Neural progenitor cell (in vitro differentiated cells): ENCODE results near the gene SIGLEC9. TPM values are rescaled to one million over a fixed set of nuclear protein-coding genes. Genes with fewer than 3 reads are reported as not detected.

Experiments
- DNase-seq: peaks from one replicate; pipeline ENCODE4 v3.0.0-alpha.2; 2016; ENCODE audit warnings: low spot score
- H2AFZ ChIP-seq: fragments of 200-600 bp; sonication (generic); replicated peaks from 2 replicates; pipeline ENCODE4 v1.6.1; 2016; ENCODE audit warnings: antibody characterized with exemption
- H3F3A ChIP-seq: fragments of 200-600 bp; sonication (generic); 2 replicates; pipeline ENCODE4 v1.6.1; 2016; ENCODE audit warnings: antibody characterized with exemption, low read depth
- H3K27ac ChIP-seq: fragments of 200-600 bp; sonication (generic); 2 replicates; pipeline ENCODE4 v1.5.1; 2016; ENCODE audit warnings: mild to moderate bottlenecking
- H3K27me3 ChIP-seq: fragments of 200-600 bp; sonication (generic); 2 replicates; pipeline ENCODE4 v1.6.1; 2016; ENCODE audit warnings: mild to moderate bottlenecking, moderate library complexity
- H3K36me3 ChIP-seq: fragments of 200-600 bp; sonication (generic); 2 replicates; pipeline ENCODE4 v1.5.1; 2016
- H3K4me1 ChIP-seq: fragments of 200-600 bp; sonication (generic); 2 replicates; pipeline ENCODE4 v1.6.1; 2016; ENCODE audit warnings: mixed run types
- H3K4me2 ChIP-seq: fragments of 200-600 bp; sonication (generic); 2 replicates; pipeline ENCODE4 v1.6.1; 2016
- H3K4me3 ChIP-seq: fragments of 200-600 bp; sonication (generic); 2 replicates; pipeline ENCODE4 v1.5.1; 2016
- H3K79me2 ChIP-seq: fragments of 200-600 bp; sonication (generic); 2 replicates; pipeline ENCODE4 v1.6.1; 2016; ENCODE audit warnings: low read depth
- H3K9ac ChIP-seq: fragments of 200-600 bp; sonication (generic); 2 replicates; pipeline ENCODE4 v1.6.1; 2016
- H3K9me3 ChIP-seq: fragments of 200-600 bp; sonication (generic); 2 replicates; pipeline ENCODE4 v1.5.1; 2016; ENCODE audit warnings: low read depth
- H4K20me1 ChIP-seq: fragments of 200-600 bp; sonication (generic); 2 replicates; pipeline ENCODE4 v1.6.1; 2016; ENCODE audit warnings: low read depth
- H3K27ac Mint-ChIP-seq: 3 replicates; pipeline ENCODE4 v1.8.0; 2021; ENCODE audit warnings: mixed read lengths
- H3K27me3 Mint-ChIP-seq: 2 replicates; pipeline ENCODE4 v1.8.0; 2022; ENCODE audit warnings: low read depth, mild to moderate bottlenecking, inconsistent platforms, moderate library complexity, mixed read lengths; ENCODE audit not compliant: insufficient read depth
- H3K36me3 Mint-ChIP-seq: 3 replicates; pipeline ENCODE4 v1.8.0; 2021; ENCODE audit warnings: mixed read lengths
- H3K4me1 Mint-ChIP-seq: 3 replicates; pipeline ENCODE4 v1.8.0; 2021; ENCODE audit warnings: mixed read lengths
- H3K4me3 Mint-ChIP-seq: 3 replicates; pipeline ENCODE4 v1.8.0; 2021; ENCODE audit warnings: mild to moderate bottlenecking, moderate library complexity, mixed read lengths
- H3K9me3 Mint-ChIP-seq: 3 replicates; pipeline ENCODE4 v1.8.0; 2020; ENCODE audit warnings: mixed read lengths
- CTCF ChIP-seq: fragments of 200-600 bp; sonication (generic); IDR thresholded peaks from 2 replicates; pipeline ENCODE4 v1.5.1; 2017; ENCODE audit warnings: antibody characterized with exemption, mild to moderate bottlenecking
- EZH2 ChIP-seq: fragments of 200-600 bp; sonication (generic); IDR thresholded peaks from 2 replicates; pipeline ENCODE4 v1.6.1; 2017; ENCODE audit warnings: antibody characterized with exemption, mild to moderate bottlenecking, moderate library complexity
- EZH2phosphoT487 ChIP-seq: fragments of 200-600 bp; sonication (generic); IDR thresholded peaks from 2 replicates; pipeline ENCODE4 v1.6.1; 2017; ENCODE audit warnings: antibody characterized with exemption
- total RNA-seq: library from RNA; depleted of rRNA; stranded (reverse); fragments of >200 nt; gene quantifications from 2 replicates; pipeline ENCODE4 v1.2.3, GENCODE V29; 2015; ENCODE audit warnings: low replicate concordance

SIGLEC9 gene
- total RNA-seq, 1 donor from 2014 or later, result not detected

GRCh38 chr19:51144482-51145045, 19.9 kb downstream of the SIGLEC9 start:
- H4K20me1 ChIP-seq, result no peaks in the 10 kb centered on the region
- no peak overlapping the region for H3K4me3 Mint-ChIP-seq
- H3K4me1 Mint-ChIP-seq, result peaks cover 18% of the 10 kb centered on the region

GRCh38 chr19:51145916-51146493, 21.3 kb downstream of the SIGLEC9 start:
- H2AFZ ChIP-seq, result no peak overlapping the region
- no peak overlapping the region for H3K4me3 Mint-ChIP-seq
- no peaks in the 10 kb centered on the region for H3K9me3 Mint-ChIP-seq
- H3K36me3 Mint-ChIP-seq, result no peaks in the 10 kb centered on the region
- H3K4me2 ChIP-seq, result no peak overlapping the region
- no peak for DNase-seq
- no peaks in the 10 kb centered on the region for H3K36me3 ChIP-seq
- H4K20me1 ChIP-seq, result no peaks in the 10 kb centered on the region
- no peaks in the 10 kb centered on the region for H3K27me3 ChIP-seq
- no peaks in the 10 kb centered on the region for H3K4me1 ChIP-seq
- H3K79me2 ChIP-seq, result no peaks in the 10 kb centered on the region
- H3K9me3 ChIP-seq, result no peaks in the 10 kb centered on the region
- no peaks in the 10 kb centered on the region for H3F3A ChIP-seq
- H3K9ac ChIP-seq, result no peak overlapping the region
- TF ChIP-seq EZH2phosphoT487 (no peak), EZH2 (no peak), CTCF (no peak)
- no peak overlapping the region for H3K27ac Mint-ChIP-seq
- no peak overlapping the region for H3K27ac ChIP-seq
- peaks cover 7% of the 10 kb centered on the region for H3K4me1 Mint-ChIP-seq
- peaks cover 9% of the 10 kb centered on the region for H3K27me3 Mint-ChIP-seq
- no peak overlapping the region for H3K4me3 ChIP-seq

More at GRCh38 chr19:51144482-51145045, 19.9 kb downstream of the SIGLEC9 start:
- Mint-ChIP-seq H3K27ac (no peak overlapping the region), H3K9me3 (no peaks in the 10 kb centered on the region), H3K27me3 (peaks cover 9% of the 10 kb centered on the region), H3K36me3 (no peaks in the 10 kb centered on the region)
- Histone ChIP-seq H3K79me2 (no peaks in the 10 kb centered on the region), H3F3A (no peaks in the 10 kb centered on the region), H3K27me3 (no peaks in the 10 kb centered on the region), H2AFZ (no peak overlapping the region), H3K4me2 (no peak overlapping the region), H3K36me3 (no peaks in the 10 kb centered on the region), H3K4me3 (no peak overlapping the region), H3K27ac (no peak overlapping the region), H3K4me1 (peaks cover 4% of the 10 kb centered on the region), H3K9me3 (no peaks in the 10 kb centered on the region), H3K9ac (no peak overlapping the region)
- no peak for DNase-seq
- TF ChIP-seq CTCF (no peak), EZH2 (no peak), EZH2phosphoT487 (no peak)

- Histone ChIP-seq H2AFZ (no peak overlapping the region), H4K20me1 (no peaks in the 10 kb centered on the region), H3K9me3 (no peaks in the 10 kb centered on the region), H3K36me3 (no peaks in the 10 kb centered on the region), H3K79me2 (no peaks in the 10 kb centered on the region), H3K4me1 (no peaks in the 10 kb centered on the region), H3K9ac (no peak overlapping the region), H3K4me2 (no peak overlapping the region), H3K4me3 (no peak overlapping the region), H3K27ac (no peak overlapping the region), H3K27me3 (no peaks in the 10 kb centered on the region), H3F3A (no peaks in the 10 kb centered on the region)
- Mint-ChIP-seq H3K4me3 (no peak overlapping the region), H3K9me3 (no peaks in the 10 kb centered on the region), H3K27me3 (peaks cover 4% of the 10 kb centered on the region), H3K36me3 (no peaks in the 10 kb centered on the region), H3K27ac (no peak overlapping the region), H3K4me1 (peaks cover 2% of the 10 kb centered on the region)
- DNase-seq, result no peak
- no peak for TF ChIP-seq CTCF
- TF ChIP-seq EZH2, result no peak
- no peak for TF ChIP-seq EZH2phosphoT487
Measured at GRCh38 chr19:51146751-51147150, 22.0 kb downstream of the SIGLEC9 start.
